DMS79 treated with DMSO at 0.1 percent for 48 hours (cell line): ENCODE results near the gene CHST15.
A peak's percentile ranks its signal among the peaks of the same experiment; 100 is the strongest.

Source experiments
- DNase-seq: peaks from one replicate; lab custom pipeline; 2025; lab: John Stamatoyannopoulos, UW

CHST15 gene

GRCh38 chr10:124064676-124065075 is 28.7 kb downstream of the CHST15 start:
- no peak for DNase-seq

- DNase-seq = peak; percentile 31
These were observed 29.4 kb downstream of the CHST15 start for GRCh38 chr10:124063750-124064603.

GRCh38 chr10:124062390-124062789 is 31.0 kb downstream of the CHST15 start:
- DNase-seq = no peak

GRCh38 chr10:124061030-124061429 is 32.4 kb downstream of the CHST15 start:
- no peak for DNase-seq

- no peak for DNase-seq
These were observed 33.2 kb downstream of the CHST15 start for GRCh38 chr10:124060148-124060720.

GRCh38 chr10:124059551-124059950 is 33.8 kb downstream of the CHST15 start:
- no peak for DNase-seq

GRCh38 chr10:124058346-124059003 is 34.9 kb downstream of the CHST15 start:
- no peak for DNase-seq

- no peak for DNase-seq
These were observed 35.8 kb downstream of the CHST15 start for GRCh38 chr10:124057601-124058000.

- no peak for DNase-seq
These were observed 36.9 kb downstream of the CHST15 start for GRCh38 chr10:124056337-124056980.

GRCh38 chr10:124053971-124054370 is 39.4 kb downstream of the CHST15 start:
- no peak for DNase-seq

GRCh38 chr10:124052561-124052960 is 40.8 kb downstream of the CHST15 start:
- no peak for DNase-seq

- DNase-seq = no peak
These were observed 43.1 kb downstream of the CHST15 start for GRCh38 chr10:124050021-124051015.

GRCh38 chr10:124049484-124049883 is 43.9 kb downstream of the CHST15 start:
- DNase-seq = no peak

- DNase-seq = no peak
These were observed 44.8 kb downstream of the CHST15 start for GRCh38 chr10:124048371-124049290.

- DNase-seq = no peak
These were observed 45.8 kb downstream of the CHST15 start for GRCh38 chr10:124047427-124048152.

- no peak for DNase-seq
These were observed 47.5 kb downstream of the CHST15 start for GRCh38 chr10:124045801-124046355.

- DNase-seq = no peak
These were observed 48.1 kb downstream of the CHST15 start for GRCh38 chr10:124045276-124045675.

- DNase-seq = no peak
These were observed 49.1 kb downstream of the CHST15 start for GRCh38 chr10:124044143-124044862.
